ENCODE results near the gene GLI1. TPM values are rescaled to one million over a fixed set of nuclear protein-coding genes. Genes with fewer than 3 reads are reported as not detected.

Gene GLI1
- total RNA-seq, 1 donor from 2014 or later: 1.3 TPM

DNA sequence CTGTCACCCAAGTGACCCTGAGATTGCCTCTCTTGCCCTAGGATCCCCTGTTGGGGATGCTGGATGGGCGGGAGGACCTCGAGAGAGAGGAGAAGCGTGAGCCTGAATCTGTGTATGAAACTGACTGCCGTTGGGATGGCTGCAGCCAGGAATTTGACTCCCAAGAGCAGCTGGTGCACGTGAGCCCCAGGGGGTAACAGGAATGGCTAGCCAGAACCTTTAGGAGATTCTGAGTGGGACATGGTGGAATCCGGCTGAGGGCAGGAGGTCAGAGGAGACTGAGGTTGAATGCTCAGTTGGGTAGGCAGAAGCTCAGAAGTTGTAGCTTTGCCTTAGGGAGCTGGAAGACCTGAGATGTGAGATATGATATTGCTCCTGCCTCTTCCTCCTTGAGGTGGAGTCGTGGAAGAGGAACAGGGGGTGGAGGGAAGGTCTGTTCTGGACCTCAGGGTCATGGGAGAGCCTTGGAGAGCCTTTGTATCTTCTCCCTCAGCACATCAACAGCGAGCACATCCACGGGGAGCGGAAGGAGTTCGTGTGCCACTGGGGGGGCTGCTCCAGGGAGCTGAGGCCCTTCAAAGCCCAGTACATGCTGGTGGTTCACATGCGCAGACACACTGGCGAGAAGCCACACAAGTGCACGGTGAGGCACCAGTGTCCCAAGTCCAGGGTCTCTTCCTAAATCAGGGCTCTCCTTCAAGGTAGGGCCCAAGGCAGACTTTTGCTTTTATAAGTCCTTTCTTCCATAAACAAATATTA, 6.3 kb downstream of the GLI1 start:
- Mint-ChIP-seq H3K4me3 (no peak overlapping the region), H3K27me3 (no peaks in the 10 kb centered on the region), H3K36me3 (ENCODE audit: low read depth) (peaks cover 34% of the 10 kb centered on the region), H3K27ac (no peak overlapping the region), H3K4me1 (peaks cover 33% of the 10 kb centered on the region), H3K9me3 (no peaks in the 10 kb centered on the region)
- TF ChIP-seq, protein P1, sequence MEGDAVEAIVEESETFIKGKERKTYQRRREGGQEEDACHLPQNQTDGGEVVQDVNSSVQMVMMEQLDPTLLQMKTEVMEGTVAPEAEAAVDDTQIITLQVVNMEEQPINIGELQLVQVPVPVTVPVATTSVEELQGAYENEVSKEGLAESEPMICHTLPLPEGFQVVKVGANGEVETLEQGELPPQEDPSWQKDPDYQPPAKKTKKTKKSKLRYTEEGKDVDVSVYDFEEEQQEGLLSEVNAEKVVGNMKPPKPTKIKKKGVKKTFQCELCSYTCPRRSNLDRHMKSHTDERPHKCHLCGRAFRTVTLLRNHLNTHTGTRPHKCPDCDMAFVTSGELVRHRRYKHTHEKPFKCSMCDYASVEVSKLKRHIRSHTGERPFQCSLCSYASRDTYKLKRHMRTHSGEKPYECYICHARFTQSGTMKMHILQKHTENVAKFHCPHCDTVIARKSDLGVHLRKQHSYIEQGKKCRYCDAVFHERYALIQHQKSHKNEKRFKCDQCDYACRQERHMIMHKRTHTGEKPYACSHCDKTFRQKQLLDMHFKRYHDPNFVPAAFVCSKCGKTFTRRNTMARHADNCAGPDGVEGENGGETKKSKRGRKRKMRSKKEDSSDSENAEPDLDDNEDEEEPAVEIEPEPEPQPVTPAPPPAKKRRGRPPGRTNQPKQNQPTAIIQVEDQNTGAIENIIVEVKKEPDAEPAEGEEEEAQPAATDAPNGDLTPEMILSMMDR (IDR thresholded peaks at IDR 0.05): no peak
- ATAC-seq (ENCODE audit: low read depth) (no peak), DNase-seq (no peak)
- POLR2A ChIA-PET: interaction anchor here (0.5 to 1.7 kb wide), 5 partner anchors 11 to 385 kb away, joined by 3 to 7 read pairs (median 5); partner anchors contain the start of gene ARHGAP9
- intact Hi-C loops (cut with micrococcal nuclease): no loop called here
- CTCF ChIA-PET: interaction anchor here (0.8 to 1.2 kb wide), 3 partner anchors 8 to 11 kb away, joined by 3 read pairs; no protein-coding TSS in a partner anchor

DNA sequence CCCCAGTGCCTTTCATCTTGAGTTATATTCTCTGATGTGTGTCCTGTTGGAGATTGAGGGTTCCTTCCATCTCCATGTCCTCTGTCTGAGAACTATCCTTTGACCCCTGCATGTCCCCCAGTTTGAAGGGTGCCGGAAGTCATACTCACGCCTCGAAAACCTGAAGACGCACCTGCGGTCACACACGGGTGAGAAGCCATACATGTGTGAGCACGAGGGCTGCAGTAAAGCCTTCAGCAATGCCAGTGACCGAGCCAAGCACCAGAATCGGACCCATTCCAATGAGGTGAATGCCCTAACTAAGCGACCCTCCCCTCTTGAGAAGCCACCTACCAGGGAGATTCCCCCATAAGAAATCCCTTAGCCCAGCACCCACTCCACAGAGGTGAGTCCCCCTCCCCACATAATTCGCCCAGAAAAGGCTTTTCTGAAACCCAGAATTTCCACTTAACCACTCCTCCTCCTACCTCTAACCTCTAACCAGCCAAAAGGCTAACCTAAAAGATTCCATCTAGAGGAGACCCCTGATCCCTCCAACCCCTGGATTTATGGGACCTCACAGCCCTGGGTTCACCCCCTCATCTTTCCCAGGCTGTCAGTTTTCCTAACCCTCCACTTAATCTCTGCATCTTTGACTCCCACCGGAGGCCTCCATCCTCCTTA, 7.8 kb downstream of the GLI1 start:
- H3K4me1 Mint-ChIP-seq: peaks cover 23% of the 10 kb centered on the region
- intact Hi-C loops (cut with micrococcal nuclease): no loop called here
- H3K27ac Mint-ChIP-seq: no peak overlapping the region
- DNase-seq (no peak), ATAC-seq (ENCODE audit: low read depth) (no peak)
- H3K36me3 Mint-ChIP-seq (ENCODE audit: low read depth): peaks cover 46% of the 10 kb centered on the region
- no peaks in the 10 kb centered on the region for H3K9me3 Mint-ChIP-seq
- no peak overlapping the region for H3K4me3 Mint-ChIP-seq
- H3K27me3 Mint-ChIP-seq: no peaks in the 10 kb centered on the region
- ChIA-PET POLR2A (interaction anchor here (1.3 kb wide), 1 partner anchor 13 kb away, joined by 5 read pairs; the partner anchor contains the start of gene ARHGAP9), CTCF (no interaction called here)
- TF ChIP-seq, protein P1 (IDR thresholded peaks at IDR 0.05): no peak

DNA sequence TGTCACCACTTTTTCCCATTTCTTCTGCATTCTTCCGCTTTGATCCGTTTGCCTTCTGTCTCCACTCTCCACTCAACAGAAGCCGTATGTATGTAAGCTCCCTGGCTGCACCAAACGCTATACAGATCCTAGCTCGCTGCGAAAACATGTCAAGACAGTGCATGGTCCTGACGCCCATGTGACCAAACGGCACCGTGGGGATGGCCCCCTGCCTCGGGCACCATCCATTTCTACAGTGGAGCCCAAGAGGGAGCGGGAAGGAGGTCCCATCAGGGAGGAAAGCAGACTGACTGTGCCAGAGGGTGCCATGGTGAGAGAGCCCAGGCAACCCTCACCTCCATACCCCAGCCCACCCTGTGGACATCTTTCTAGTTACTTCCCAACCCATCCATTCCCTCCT, 8.3 kb downstream of the GLI1 start:
- ATAC-seq (ENCODE audit: low read depth) (no peak), DNase-seq (no peak)
- TF ChIP-seq, protein P1 (IDR thresholded peaks at IDR 0.05): no peak
- CTCF ChIA-PET: no interaction called here
- Mint-ChIP-seq H3K27ac (peak overlapping the region; percentile 9), H3K36me3 (ENCODE audit: low read depth) (peaks cover 48% of the 10 kb centered on the region), H3K4me3 (no peak overlapping the region), H3K9me3 (no peaks in the 10 kb centered on the region), H3K4me1 (peaks cover 23% of the 10 kb centered on the region), H3K27me3 (no peaks in the 10 kb centered on the region)
- intact Hi-C loops (cut with micrococcal nuclease): no loop called here
- POLR2A ChIA-PET: no interaction called here

DNA sequence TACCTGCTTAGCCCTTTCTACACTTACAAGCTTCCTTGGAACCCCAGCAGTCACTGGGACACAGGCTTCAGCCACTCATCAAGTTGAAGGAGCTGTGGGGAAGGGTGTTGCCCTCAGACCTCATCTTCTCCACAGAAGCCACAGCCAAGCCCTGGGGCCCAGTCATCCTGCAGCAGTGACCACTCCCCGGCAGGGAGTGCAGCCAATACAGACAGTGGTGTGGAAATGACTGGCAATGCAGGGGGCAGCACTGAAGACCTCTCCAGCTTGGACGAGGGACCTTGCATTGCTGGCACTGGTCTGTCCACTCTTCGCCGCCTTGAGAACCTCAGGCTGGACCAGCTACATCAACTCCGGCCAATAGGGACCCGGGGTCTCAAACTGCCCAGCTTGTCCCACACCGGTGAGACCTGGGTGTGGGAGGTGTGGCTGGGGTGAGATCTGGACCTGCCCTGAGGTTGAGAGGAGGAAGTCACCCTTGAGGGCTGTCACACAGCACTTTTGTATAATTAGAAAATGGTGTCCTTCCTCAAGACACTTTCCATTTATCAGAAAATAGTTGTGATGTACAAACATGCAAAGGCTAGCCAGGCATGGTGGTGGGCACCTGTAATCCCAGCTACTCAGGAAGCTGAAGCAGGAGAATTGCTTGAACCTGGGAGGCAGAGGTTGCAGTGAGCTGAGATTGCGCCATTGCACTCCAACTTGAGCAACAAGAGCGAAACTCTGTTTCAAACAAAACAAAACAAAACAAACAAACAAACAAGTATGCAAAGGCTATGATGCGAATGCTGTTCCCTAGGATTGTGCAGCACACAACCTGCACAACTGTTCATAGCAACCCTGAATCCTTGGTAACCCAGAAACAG, 9.9 kb downstream of the GLI1 start:
- Mint-ChIP-seq H3K4me3 (no peak overlapping the region), H3K36me3 (ENCODE audit: low read depth) (peaks cover 60% of the 10 kb centered on the region), H3K27ac (no peak overlapping the region), H3K4me1 (peaks cover 24% of the 10 kb centered on the region), H3K27me3 (no peaks in the 10 kb centered on the region), H3K9me3 (no peaks in the 10 kb centered on the region)
- intact Hi-C loops (cut with micrococcal nuclease): no loop called here
- TF ChIP-seq, protein P1 (IDR thresholded peaks at IDR 0.05): no peak
- no peak for DNase-seq
- no peak for ATAC-seq (ENCODE audit: low read depth)
- ChIA-PET CTCF (interaction anchor here (1.5 kb wide), 1 partner anchor 11 kb away, joined by 3 read pairs; the partner anchor contains the start of gene GLI1), POLR2A (interaction anchor here (0.8 to 1.9 kb wide), 3 partner anchors 10 to 11 kb away, joined by 3 to 5 read pairs (median 3); partner anchors contain the start of genes ARHGAP9 and GLI1)

All from activated B cell treated with CpG ODN at 0.5 μM for 24 hours (primary cell).